H9 (cell line): Measurements from ENCODE around the gene CBFA2T2. TPM values are rescaled to one million over a fixed set of nuclear protein-coding genes. Genes with fewer than 3 reads are reported as not detected.
"Not testable (repeated sequence)": the region's sequence is repeated elsewhere in the genome, so short reads cannot be mapped to it uniquely, and the experiment has no call there.

Source experiments
- DNase-seq: peaks from one replicate; pipeline ENCODE4 v3.0.0-alpha.2; 2017
- H2AFZ ChIP-seq: one replicate; pipeline ENCODE4 v1.6.1; 2013; ENCODE audit warnings: mild to moderate bottlenecking, low read length, control low read depth, moderate library complexity
- H2AK5ac ChIP-seq: 2 replicates; pipeline ENCODE4 v1.6.1; 2013; ENCODE audit warnings: low read length, control low read depth, mixed read lengths; ENCODE audit not compliant: insufficient read length
- H2BK120ac ChIP-seq: one replicate; pipeline ENCODE4 v1.6.1; 2013; ENCODE audit warnings: low read depth, mild to moderate bottlenecking, low read length, control low read depth, inconsistent platforms; ENCODE audit not compliant: poor library complexity, severe bottlenecking
- H2BK12ac ChIP-seq: 2 replicates; pipeline ENCODE4 v1.6.1; 2013; ENCODE audit warnings: low read length, control low read depth, mixed read lengths, low read depth; ENCODE audit not compliant: insufficient read length
- H2BK15ac ChIP-seq: 2 replicates; pipeline ENCODE4 v1.6.1; 2013; ENCODE audit warnings: low read depth, low read length, control low read depth
- H2BK20ac ChIP-seq: one replicate; pipeline ENCODE4 v1.6.1; 2013; ENCODE audit warnings: low read depth, mild to moderate bottlenecking, low read length, control low read depth, inconsistent platforms; ENCODE audit not compliant: poor library complexity, severe bottlenecking
- H2BK5ac ChIP-seq: 2 replicates; pipeline ENCODE4 v1.6.1; 2013; ENCODE audit warnings: low read length, control low read depth, mixed read lengths; ENCODE audit not compliant: insufficient read length
- H3K14ac ChIP-seq: 2 replicates; pipeline ENCODE4 v1.6.1; 2013; ENCODE audit warnings: low read length, control low read depth; ENCODE audit not compliant: insufficient read depth
- H3K18ac ChIP-seq: 2 replicates; pipeline ENCODE4 v1.6.1; 2013; ENCODE audit warnings: low read depth, mild to moderate bottlenecking, mixed read lengths, low read length, control low read depth; ENCODE audit not compliant: insufficient read length
- H3K23ac ChIP-seq: 2 replicates; pipeline ENCODE4 v1.6.1; 2013; ENCODE audit warnings: low read length, control low read depth, mixed read lengths, low read depth; ENCODE audit not compliant: insufficient read length
- H3K23me2 ChIP-seq: 2 replicates; pipeline ENCODE4 v1.6.1; 2013; ENCODE audit warnings: low read depth, mild to moderate bottlenecking, mixed read lengths, low read length, control low read depth; ENCODE audit not compliant: insufficient read length, poor library complexity, severe bottlenecking
- H3K27ac ChIP-seq: 2 replicates; pipeline ENCODE4 v1.5.1; 2013; ENCODE audit warnings: low read length, control low read depth, mixed read lengths, low read depth; ENCODE audit not compliant: insufficient read length
- H3K27me3 ChIP-seq: 2 replicates; pipeline ENCODE4 v1.6.1; 2013; ENCODE audit warnings: low read length, control low read depth, inconsistent platforms; ENCODE audit not compliant: insufficient read depth
- H3K4ac ChIP-seq: 2 replicates; pipeline ENCODE4 v1.6.1; 2013; ENCODE audit warnings: low read depth, mild to moderate bottlenecking, control low read depth, inconsistent platforms, low read length, moderate library complexity
- H3K4me1 ChIP-seq: 2 replicates; pipeline ENCODE4 v1.6.1; 2013; ENCODE audit warnings: low read length, control low read depth, inconsistent platforms; ENCODE audit not compliant: insufficient read depth
- H3K4me2 ChIP-seq: 2 replicates; pipeline ENCODE4 v1.6.1; 2013; ENCODE audit warnings: low read length, control low read depth, mixed read lengths; ENCODE audit not compliant: insufficient read length, insufficient read depth
- H3K56ac ChIP-seq: 2 replicates; pipeline ENCODE4 v1.6.1; 2013; ENCODE audit warnings: low read depth, mild to moderate bottlenecking, mixed read lengths, low read length, control low read depth; ENCODE audit not compliant: insufficient read length
- H3K79me1 ChIP-seq: 2 replicates; pipeline ENCODE4 v1.6.1; 2013; ENCODE audit warnings: low read depth, mild to moderate bottlenecking, moderate library complexity, low read length, control low read depth, inconsistent platforms; ENCODE audit not compliant: insufficient read depth, poor library complexity, severe bottlenecking
- H3K79me2 ChIP-seq: 2 replicates; pipeline ENCODE4 v1.6.1; 2013; ENCODE audit warnings: low read length, control low read depth, inconsistent platforms; ENCODE audit not compliant: insufficient read depth
- H3K9ac ChIP-seq: 2 replicates; pipeline ENCODE4 v1.6.1; 2013; ENCODE audit warnings: low read length, control low read depth, mixed read lengths; ENCODE audit not compliant: insufficient read length; ENCODE audit errors: extremely low read depth
- H3K9me3 ChIP-seq: one replicate; pipeline ENCODE4 v1.6.1; 2013; ENCODE audit warnings: low read depth, low read length, inconsistent platforms; ENCODE audit not compliant: control insufficient read depth
- H3T11ph ChIP-seq: one replicate; pipeline ENCODE4 v1.6.1; 2013; ENCODE audit warnings: mild to moderate bottlenecking, low read length, control low read depth, inconsistent platforms
- H4K20me1 ChIP-seq: one replicate; pipeline ENCODE4 v1.6.1; 2013; ENCODE audit not compliant: control insufficient read depth, insufficient read length, insufficient read depth
- H4K5ac ChIP-seq: 2 replicates; pipeline ENCODE4 v1.6.1; 2013; ENCODE audit warnings: low read depth, mild to moderate bottlenecking, mixed read lengths, low read length, control low read depth; ENCODE audit not compliant: insufficient read length
- H4K8ac ChIP-seq: replicated peaks from 2 replicates; pipeline ENCODE4 v1.6.1; 2013; ENCODE audit warnings: low read length, control low read depth, mixed read lengths, low read depth; ENCODE audit not compliant: insufficient read length
- H4K91ac ChIP-seq: 2 replicates; pipeline ENCODE4 v1.6.1; 2013; ENCODE audit warnings: low read depth, mild to moderate bottlenecking, moderate library complexity, mixed read lengths, low read length, control low read depth; ENCODE audit not compliant: insufficient read length
- H3K27ac Mint-ChIP-seq, 3 experiments: 2 replicates in 2 of 3; 3 replicates in 1 of 3; pipeline ENCODE4 v1.8.0; 2020 to 2021; ENCODE audit warnings: mixed read lengths in 3 of 3, mild to moderate bottlenecking in 1 of 3, moderate library complexity in 1 of 3
- H3K27me3 Mint-ChIP-seq: 2 replicates; pipeline ENCODE4 v1.8.0; 2021; ENCODE audit warnings: low read depth, mild to moderate bottlenecking, moderate library complexity, mixed read lengths
- H3K36me3 Mint-ChIP-seq, 3 experiments: 2 replicates in 2 of 3; 3 replicates in 1 of 3; pipeline ENCODE4 v1.8.0; 2020 to 2021; ENCODE audit warnings: low read depth in 3 of 3, mixed read lengths in 3 of 3; ENCODE audit not compliant: insufficient read depth in 1 of 3
- H3K4me1 Mint-ChIP-seq, 2 experiments: 2 replicates each; pipeline ENCODE4 v1.8.0; 2020; ENCODE audit warnings: mixed read lengths in 2 of 2
- H3K4me3 Mint-ChIP-seq, 2 experiments: 2 replicates in 1 of 2; 3 replicates in 1 of 2; pipeline ENCODE4 v1.8.0; 2020 to 2021; ENCODE audit warnings: mild to moderate bottlenecking in 2 of 2, mixed read lengths in 2 of 2, moderate library complexity in 1 of 2
- H3K9me3 Mint-ChIP-seq, 2 experiments: 2 replicates in 1 of 2; 3 replicates in 1 of 2; pipeline ENCODE4 v1.8.0; 2020; ENCODE audit warnings: mild to moderate bottlenecking in 2 of 2, mixed read lengths in 2 of 2, moderate library complexity in 1 of 2
- CTCF ChIP-seq: fragments of 200-600 bp; sonication (generic); conservative IDR thresholded peaks from 3 replicates; pipeline ENCODE4 v1.8.0; 2021; ENCODE audit warnings: antibody characterized with exemption, mild to moderate bottlenecking
- WGBS: extraction: QIAGEN DNeasy Blood & Tissue Kit; methylation state at CpG from one replicate; pipeline ENCODE4 v1.1.7; 2013; ENCODE audit warnings: missing lambda C conversion rate, low lambda C conversion rate, mixed read lengths; ENCODE audit not compliant: insufficient read length; ENCODE audit errors: extremely low coverage; 5-methylcytosine and 5-hydroxymethylcytosine counted together
- total RNA-seq: library from RNA; stranded (reverse); gene quantifications from 2 replicates; pipeline ENCODE4 v1.2.1, GENCODE V29; 2021

CBFA2T2 gene
- total RNA-seq, 1 experiment from 2014 or later: 11.2 TPM

- H3K36me3 Mint-ChIP-seq: not testable (repeated sequence)
Observed at GRCh38 chr20:33456916-33457642, 32.8 kb upstream of the CBFA2T2 start.

More at GRCh38 chr20:33456916-33457642, 32.8 kb upstream of the CBFA2T2 start:
- not testable (repeated sequence) for H3K14ac ChIP-seq, H3K4me3 Mint-ChIP-seq, H3K18ac ChIP-seq, H4K5ac ChIP-seq, H3K27me3 ChIP-seq, H2BK12ac ChIP-seq, H2BK5ac ChIP-seq, H3K9me3 Mint-ChIP-seq, H3K56ac ChIP-seq, H3K79me2 ChIP-seq, H4K8ac ChIP-seq, H2AFZ ChIP-seq, H3K23me2 ChIP-seq, H3K4me2 ChIP-seq, H2BK120ac ChIP-seq, H3K23ac ChIP-seq, H3K27me3 Mint-ChIP-seq, H2BK15ac ChIP-seq, H3K27ac Mint-ChIP-seq, H4K91ac ChIP-seq, H3K9me3 ChIP-seq, H3T11ph ChIP-seq, H3K9ac ChIP-seq, H3K4me1 ChIP-seq, H3K4me1 Mint-ChIP-seq, H3K4ac ChIP-seq, H2AK5ac ChIP-seq, H4K20me1 ChIP-seq, H2BK20ac ChIP-seq, H3K79me1 ChIP-seq, H3K27ac ChIP-seq
- no CpG with 5 or more reads among the region's 6 CpGs for WGBS
- peak; percentile 91 for DNase-seq
- peak; percentile 99 for TF ChIP-seq CTCF
